A549 (cell line): ENCODE measurements around the gene BTAF1. TPM values are rescaled to one million over a fixed set of nuclear protein-coding genes. Genes with fewer than 3 reads are reported as not detected.
A peak's percentile ranks its signal among the peaks of the same experiment; 100 is the strongest.

Experiments
- ATAC-seq, 2 experiments: fragments of 200-7000 bp in 1 of 2; fragments of >200 bp in 1 of 2; cut with Nextera tagmentation in 1 of 2; cut with Tn5 transposase in 1 of 2; 3 replicates each; pipeline versions ENCODE4 v1.8.0 to v1.9.1; 2018 to 2020; ENCODE audit warnings: mild to moderate bottlenecking in 1 of 2, moderate library complexity in 1 of 2
- CTCF ChIA-PET: fragments of 300-600 bp; sonication (Branson Sonifier 250); formaldehyde crosslinking; extraction: SDS; loops from one replicate; lab custom pipeline; 2021; ENCODE audit warnings: antibody characterized with exemption, inconsistent platforms; lab: Yijun Ruan, JAX
- POLR2A ChIA-PET: fragments of 350-600 bp; formaldehyde crosslinking; extraction: SDS; loops from one replicate; lab custom pipeline; 2021; ENCODE audit warnings: antibody characterized with exemption, inconsistent platforms; lab: Yijun Ruan, JAX
- DNase-seq, 2 experiments: peaks; one replicate each; pipeline versions ENCODE4 v3.0.0 to v3.0.0-alpha.2; 2011 to 2016; ENCODE audit warnings: low read depth in 1 of 2, low spot score in 1 of 2
- FAIRE-seq: peaks from 2 replicates; lab custom pipeline; 2011; peaks lifted over from hg19 to GRCh38; lab: Jason Lieb, UNC
- H3K27ac ChIP-seq, 2 experiments: fragments of >200 bp; sonication (Bioruptor Twin); formaldehyde crosslinking; 3 replicates each; pipeline ENCODE4 v1.5.1; 2016 to 2017
- H3K4me1 ChIP-seq: fragments of >200 bp; sonication (Bioruptor Twin); formaldehyde crosslinking; 3 replicates; pipeline ENCODE4 v1.6.1; 2016
- H3K4me2 ChIP-seq: fragments of >200 bp; sonication (Bioruptor Twin); formaldehyde crosslinking; 3 replicates; pipeline ENCODE4 v1.6.1; 2016
- H3K4me3 ChIP-seq: fragments of >200 bp; sonication (Bioruptor Twin); formaldehyde crosslinking; 3 replicates; pipeline ENCODE4 v1.5.1; 2016
- H3K9me3 ChIP-seq: fragments of >200 bp; sonication (Bioruptor Twin); formaldehyde crosslinking; 3 replicates; pipeline ENCODE4 v1.6.1; 2016
- BHLHE40 ChIP-seq: IDR thresholded peaks from 2 replicates; pipeline ENCODE4 v1.6.1; 2012; ENCODE audit warnings: low read depth, low read length, inconsistent platforms
- CBX2 ChIP-seq: fragments of 200-600 bp; sonication (generic); IDR thresholded peaks from 2 replicates; pipeline ENCODE4 v1.6.1; 2016; ENCODE audit warnings: low read depth, mild to moderate bottlenecking, borderline replicate concordance
- CHD4 ChIP-seq: fragments of 200-600 bp; sonication (generic); IDR thresholded peaks from 2 replicates; pipeline ENCODE4 v1.6.1; 2016; ENCODE audit warnings: antibody characterized with exemption, mild to moderate bottlenecking, borderline replicate concordance
- EHMT2 ChIP-seq: fragments of 200-600 bp; sonication (generic); IDR thresholded peaks from 2 replicates; pipeline ENCODE4 v1.6.1; 2016; ENCODE audit warnings: antibody characterized with exemption, low read depth, mild to moderate bottlenecking, moderate library complexity
- ESRRA ChIP-seq: fragments of 150-350 bp; IDR thresholded peaks from 2 replicates; pipeline ENCODE4 v1.6.1; 2014; ENCODE audit warnings: mild to moderate bottlenecking, low read length, borderline replicate concordance
- FOXS1 ChIP-seq: fragments of 250-450 bp; sonication (Bioruptor Pico); IDR thresholded peaks from 2 replicates; pipeline ENCODE4 v1.5.0; 2020; ENCODE audit warnings: mild to moderate bottlenecking, moderate library complexity
- HDAC2 ChIP-seq: fragments of 200-600 bp; sonication (generic); IDR thresholded peaks from 2 replicates; pipeline ENCODE4 v1.6.1; 2016
- HOXB13 ChIP-seq: fragments of 250-450 bp; sonication (Bioruptor Pico); IDR thresholded peaks from 2 replicates; pipeline ENCODE4 v1.5.0; 2020; ENCODE audit warnings: low read depth, mild to moderate bottlenecking, moderate library complexity
- JUNB ChIP-seq: fragments of >200 bp; sonication (Bioruptor Twin); formaldehyde crosslinking; IDR thresholded peaks from 2 replicates; pipeline ENCODE4 v1.6.1; 2016
- KDM5A ChIP-seq: fragments of 200-600 bp; sonication (generic); IDR thresholded peaks from 2 replicates; pipeline ENCODE4 v1.6.1; 2016; ENCODE audit warnings: antibody characterized with exemption, mild to moderate bottlenecking
- MAFK ChIP-seq: fragments of 450-650 bp; IDR thresholded peaks from 2 replicates; pipeline ENCODE4 v1.6.1; 2014; ENCODE audit not compliant: partially characterized antibody
- NR3C1 ChIP-seq: fragments of >200 bp; sonication (Bioruptor Twin); formaldehyde crosslinking; IDR thresholded peaks from 3 replicates; pipeline ENCODE4 v1.6.1; 2017
- PHF8 ChIP-seq: fragments of 200-600 bp; sonication (generic); IDR thresholded peaks from 2 replicates; pipeline ENCODE4 v1.6.1; 2016; ENCODE audit warnings: low read depth, mild to moderate bottlenecking, antibody characterized with exemption, moderate library complexity, borderline replicate concordance
- POLR2A ChIP-seq: IDR thresholded peaks from 2 replicates; pipeline ENCODE4 v1.6.1; 2012; ENCODE audit warnings: mild to moderate bottlenecking, low read length
- REST ChIP-seq: fragments of 200-600 bp; sonication (generic); IDR thresholded peaks from 2 replicates; pipeline ENCODE4 v1.6.1; 2016; ENCODE audit warnings: antibody characterized with exemption, mild to moderate bottlenecking, moderate library complexity
- RFX5 ChIP-seq: fragments of 450-650 bp; IDR thresholded peaks from 2 replicates; pipeline ENCODE4 v1.7.1; 2014; ENCODE audit warnings: antibody characterized with exemption, mild to moderate bottlenecking, moderate library complexity
- SMC3 ChIP-seq: fragments of >200 bp; sonication (Bioruptor Twin); formaldehyde crosslinking; IDR thresholded peaks from 3 replicates; pipeline ENCODE4 v1.6.1; 2018; ENCODE audit warnings: inconsistent platforms
- TP53 ChIP-seq: fragments of 250-450 bp; sonication (Bioruptor Pico); IDR thresholded peaks from 2 replicates; pipeline ENCODE4 v1.5.0; 2021; ENCODE audit warnings: mild to moderate bottlenecking, moderate library complexity
- USF2 ChIP-seq: fragments of 450-650 bp; IDR thresholded peaks from 2 replicates; pipeline ENCODE4 v1.6.1; 2014; ENCODE audit warnings: antibody characterized with exemption
- ZSCAN20 ChIP-seq: fragments of 250-450 bp; sonication (Bioruptor Pico); IDR thresholded peaks from 2 replicates; pipeline ENCODE4 v1.8.0; 2022; ENCODE audit warnings: mild to moderate bottlenecking, moderate library complexity
- WGBS: methylation state at CpG from one replicate; pipeline ENCODE4 v1.1.6; 2017; ENCODE audit errors: missing lambda C conversion rate; 5-methylcytosine and 5-hydroxymethylcytosine counted together
- polyA plus RNA-seq, 4 experiments: library from polyadenylated mRNA; depleted of rRNA in 3 of 4; stranded (reverse); fragments of >200 nt; fragmentation: RNase III in 1 of 4; extraction: RNeasy Plus Mini Kit Qiagen cat#74134 plus additional on column Dnase treatment in 1 of 4; gene quantifications; 2 replicates in 3 of 4; 3 replicates in 1 of 4; pipeline ENCODE4 v1.2.3, GENCODE V29; 2011 to 2017
- TF ChIP-seq, protein P1 (sequence below): fragments of 250-450 bp; sonication (Bioruptor Pico); IDR thresholded peaks from 2 replicates; pipeline ENCODE4 v1.5.0; 2020; ENCODE audit warnings: low read depth, mild to moderate bottlenecking, moderate library complexity
- TF ChIP-seq, protein P2 (sequence below): IDR thresholded peaks from 2 replicates; pipeline ENCODE4 v1.6.1; 2012
- TF ChIP-seq, protein P3 (sequence below): IDR thresholded peaks from 2 replicates; pipeline ENCODE4 v1.6.1; 2012; ENCODE audit warnings: low read depth, borderline replicate concordance

The BTAF1 gene
- polyA plus RNA-seq, 2 of the 4 experiments (the other 2 are of a cell fraction): 16.7 to 54.7 TPM

GRCh38 chr10:91977491-91977890 lies 53.9 kb downstream of the BTAF1 start (continued):
- TF ChIP-seq ESRRA (no peak), USF2 (no peak), REST (no peak), NR3C1 (no peak), RFX5 (no peak), TP53 (CRISPR knock-in tag) (no peak)
- TF ChIP-seq, protein P1, sequence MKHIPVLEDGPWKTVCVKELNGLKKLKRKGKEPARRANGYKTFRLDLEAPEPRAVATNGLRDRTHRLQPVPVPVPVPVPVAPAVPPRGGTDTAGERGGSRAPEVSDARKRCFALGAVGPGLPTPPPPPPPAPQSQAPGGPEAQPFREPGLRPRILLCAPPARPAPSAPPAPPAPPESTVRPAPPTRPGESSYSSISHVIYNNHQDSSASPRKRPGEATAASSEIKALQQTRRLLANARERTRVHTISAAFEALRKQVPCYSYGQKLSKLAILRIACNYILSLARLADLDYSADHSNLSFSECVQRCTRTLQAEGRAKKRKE (CRISPR knock-in tag): no peak
- TF ChIP-seq, protein P2, sequence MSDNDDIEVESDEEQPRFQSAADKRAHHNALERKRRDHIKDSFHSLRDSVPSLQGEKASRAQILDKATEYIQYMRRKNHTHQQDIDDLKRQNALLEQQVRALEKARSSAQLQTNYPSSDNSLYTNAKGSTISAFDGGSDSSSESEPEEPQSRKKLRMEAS: no peak

GRCh38 chr10:91978585-91978984 lies 55.0 kb downstream of the BTAF1 start:
- ATAC-seq (no peak), FAIRE-seq (peak; percentile 18), DNase-seq (no peak)
- ChIA-PET CTCF (interaction anchor here (1.3 kb wide), 1 partner anchor 8 kb away, joined by 3 read pairs; no protein-coding TSS in a partner anchor), POLR2A (no interaction called here)
- H3K4me3 ChIP-seq: no peak overlapping the region
- no peak overlapping the region for H3K27ac ChIP-seq
- 94% methylated on average over 1 of the region's 1 CpG for WGBS
- no peaks in the 10 kb centered on the region for H3K9me3 ChIP-seq
- H3K4me2 ChIP-seq: no peak overlapping the region
- H3K4me1 ChIP-seq: 0 out of 3 replicates have a peak, but pooled peaks cover 5% of the 10 kb centered on the region
- TF ChIP-seq EHMT2 (no peak), PHF8 (no peak), POLR2A (no peak), FOXS1 (no peak), CHD4 (no peak), ZSCAN20 (CRISPR knock-in tag) (no peak), JUNB (no peak), ESRRA (no peak), HDAC2 (no peak), HOXB13 (CRISPR knock-in tag) (no peak), KDM5A (no peak), CBX2 (no peak), SMC3 (no peak), BHLHE40 (no peak), MAFK (no peak)
- TF ChIP-seq, protein P3, sequence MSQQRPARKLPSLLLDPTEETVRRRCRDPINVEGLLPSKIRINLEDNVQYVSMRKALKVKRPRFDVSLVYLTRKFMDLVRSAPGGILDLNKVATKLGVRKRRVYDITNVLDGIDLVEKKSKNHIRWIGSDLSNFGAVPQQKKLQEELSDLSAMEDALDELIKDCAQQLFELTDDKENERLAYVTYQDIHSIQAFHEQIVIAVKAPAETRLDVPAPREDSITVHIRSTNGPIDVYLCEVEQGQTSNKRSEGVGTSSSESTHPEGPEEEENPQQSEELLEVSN: no peak
- TF ChIP-seq, all 56 proteins: peak for 0
